ENCODE data around the gene RXRG.

Gene RXRG

DNA sequence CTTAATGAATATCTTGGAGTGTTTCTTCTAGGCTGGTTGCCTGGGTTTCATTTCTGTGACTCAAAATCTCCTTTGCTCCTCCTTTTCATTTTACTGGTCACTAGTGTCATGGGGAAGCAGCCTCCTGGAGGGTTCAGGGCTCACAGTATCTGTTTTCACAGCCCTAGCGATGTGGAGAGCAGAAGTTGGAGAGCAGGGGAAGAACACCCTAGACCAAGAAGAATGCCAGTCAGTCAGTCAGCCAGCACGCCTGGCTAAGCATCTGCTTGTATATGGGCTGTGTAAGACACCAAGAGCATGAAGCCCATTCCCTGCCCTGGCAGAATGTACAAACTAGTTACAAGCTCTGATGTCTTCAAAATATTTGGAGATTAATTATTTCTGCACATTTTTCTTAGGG, 7.9 kb downstream of the RXRG start:
- H3K36me3 ChIP-seq (ENCODE audit: insufficient read depth, low read length): no peaks in the 10 kb centered on the region
- no peak overlapping the region for H2AFZ ChIP-seq (ENCODE audit: low read depth, low read length)
- H3K27me3 ChIP-seq (ENCODE audit: insufficient read depth, low read length, poor library complexity): peaks cover 41% of the 10 kb centered on the region
- no peaks in the 10 kb centered on the region for H3K4me1 ChIP-seq (ENCODE audit: insufficient read depth, low read length)
- ATAC-seq (ENCODE audit: insufficient read depth, low read depth) (no peak), DNase-seq (no peak)
- no peaks in the 10 kb centered on the region for H3K79me2 ChIP-seq (ENCODE audit: insufficient read depth, low read length)
- no peak overlapping the region for H3K9ac ChIP-seq (ENCODE audit: low read depth, low read length)
- no peak overlapping the region for H3K4me2 ChIP-seq (ENCODE audit: insufficient read depth, low read length)
- H3K9me3 ChIP-seq (ENCODE audit: insufficient read depth, low read length, severe bottlenecking): no peaks in the 10 kb centered on the region
- TF ChIP-seq, protein P1, sequence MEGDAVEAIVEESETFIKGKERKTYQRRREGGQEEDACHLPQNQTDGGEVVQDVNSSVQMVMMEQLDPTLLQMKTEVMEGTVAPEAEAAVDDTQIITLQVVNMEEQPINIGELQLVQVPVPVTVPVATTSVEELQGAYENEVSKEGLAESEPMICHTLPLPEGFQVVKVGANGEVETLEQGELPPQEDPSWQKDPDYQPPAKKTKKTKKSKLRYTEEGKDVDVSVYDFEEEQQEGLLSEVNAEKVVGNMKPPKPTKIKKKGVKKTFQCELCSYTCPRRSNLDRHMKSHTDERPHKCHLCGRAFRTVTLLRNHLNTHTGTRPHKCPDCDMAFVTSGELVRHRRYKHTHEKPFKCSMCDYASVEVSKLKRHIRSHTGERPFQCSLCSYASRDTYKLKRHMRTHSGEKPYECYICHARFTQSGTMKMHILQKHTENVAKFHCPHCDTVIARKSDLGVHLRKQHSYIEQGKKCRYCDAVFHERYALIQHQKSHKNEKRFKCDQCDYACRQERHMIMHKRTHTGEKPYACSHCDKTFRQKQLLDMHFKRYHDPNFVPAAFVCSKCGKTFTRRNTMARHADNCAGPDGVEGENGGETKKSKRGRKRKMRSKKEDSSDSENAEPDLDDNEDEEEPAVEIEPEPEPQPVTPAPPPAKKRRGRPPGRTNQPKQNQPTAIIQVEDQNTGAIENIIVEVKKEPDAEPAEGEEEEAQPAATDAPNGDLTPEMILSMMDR (IDR thresholded peaks at IDR 0.05; ENCODE audit: borderline replicate concordance, extremely low read depth, low read length, poor library complexity, severe bottlenecking): no peak
- TF ChIP-seq EZH2 (IDR thresholded peaks at IDR 0.05; ENCODE audit: borderline replicate concordance, low read depth, low read length, severe bottlenecking): no peak
- no peak overlapping the region for H3K4me3 ChIP-seq (ENCODE audit: low read depth in 1 of 2, low read length in 2 of 2)
- H3K27ac ChIP-seq (ENCODE audit: low read length): no peak overlapping the region
- H4K20me1 ChIP-seq (ENCODE audit: insufficient read depth, low read length): no peaks in the 10 kb centered on the region

DNA sequence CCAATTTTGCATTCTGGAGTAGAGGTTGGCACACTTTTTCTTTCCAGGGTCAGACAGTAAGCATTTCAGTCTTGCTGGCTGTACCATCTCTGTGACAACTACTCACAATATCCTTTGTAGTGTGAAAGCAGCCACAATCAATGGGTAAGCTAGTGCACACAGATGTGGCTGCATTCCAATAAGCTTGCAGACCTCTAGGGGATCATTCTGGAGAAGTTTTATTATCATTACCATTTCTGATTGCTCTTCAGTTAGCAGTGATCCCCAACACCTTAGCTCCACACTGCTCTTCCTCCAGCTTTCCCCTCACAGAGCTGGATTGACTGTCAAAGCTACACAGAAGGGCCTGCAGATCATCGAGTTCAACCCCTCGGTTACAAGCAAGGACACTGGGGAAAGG, 9.1 kb downstream of the RXRG start:
- Histone ChIP-seq H3K9ac (ENCODE audit: low read depth, low read length) (no peak overlapping the region), H3K79me2 (ENCODE audit: insufficient read depth, low read length) (no peaks in the 10 kb centered on the region), H4K20me1 (ENCODE audit: insufficient read depth, low read length) (0 out of 2 replicates have a peak, but pooled peaks cover 3% of the 10 kb centered on the region), H3K4me1 (ENCODE audit: insufficient read depth, low read length) (no peaks in the 10 kb centered on the region), H3K27ac (ENCODE audit: low read length) (no peak overlapping the region), H3K4me2 (ENCODE audit: insufficient read depth, low read length) (no peak overlapping the region), H3K27me3 (ENCODE audit: insufficient read depth, low read length, poor library complexity) (peaks cover 35% of the 10 kb centered on the region), H2AFZ (ENCODE audit: low read depth, low read length) (no peak overlapping the region), H3K36me3 (ENCODE audit: insufficient read depth, low read length) (no peaks in the 10 kb centered on the region), H3K9me3 (ENCODE audit: insufficient read depth, low read length, severe bottlenecking) (no peaks in the 10 kb centered on the region), H3K4me3 (ENCODE audit: low read depth in 1 of 2, low read length in 2 of 2) (no peak overlapping the region)
- DNase-seq (no peak), ATAC-seq (ENCODE audit: insufficient read depth, low read depth) (no peak)
- TF ChIP-seq, protein P1 (IDR thresholded peaks at IDR 0.05; ENCODE audit: borderline replicate concordance, extremely low read depth, low read length, poor library complexity, severe bottlenecking): no peak

DNA sequence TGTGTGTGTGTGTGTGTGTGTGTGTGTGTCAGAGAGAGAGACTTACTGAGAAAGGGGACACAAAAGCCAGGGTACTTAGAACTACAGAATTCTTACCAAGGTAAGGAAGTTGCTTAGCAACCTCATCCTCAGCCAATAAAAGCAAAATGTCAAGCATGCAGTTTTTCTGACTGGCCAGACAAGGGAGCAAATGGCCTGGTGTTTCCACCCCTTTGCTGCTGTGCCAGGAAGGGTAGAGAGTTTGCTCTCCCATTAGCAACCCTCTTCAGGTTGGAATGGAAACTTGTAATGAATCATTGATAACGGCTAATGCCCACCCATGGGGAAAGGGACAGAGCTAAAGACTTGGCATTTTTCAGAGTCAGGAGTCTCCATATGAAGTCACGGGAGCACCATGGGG, 10.6 kb downstream of the RXRG start:
- Histone ChIP-seq H3K4me1 (ENCODE audit: insufficient read depth, low read length) (no peaks in the 10 kb centered on the region), H3K27me3 (ENCODE audit: insufficient read depth, low read length, poor library complexity) (peaks cover 32% of the 10 kb centered on the region), H3K9me3 (ENCODE audit: insufficient read depth, low read length, severe bottlenecking) (no peaks in the 10 kb centered on the region), H3K36me3 (ENCODE audit: insufficient read depth, low read length) (no peaks in the 10 kb centered on the region), H3K4me3 (ENCODE audit: low read depth in 1 of 2, low read length in 2 of 2) (no peak overlapping the region), H3K9ac (ENCODE audit: low read depth, low read length) (no peak overlapping the region), H3K27ac (ENCODE audit: low read length) (no peak overlapping the region), H3K4me2 (ENCODE audit: insufficient read depth, low read length) (no peak overlapping the region), H2AFZ (ENCODE audit: low read depth, low read length) (no peak overlapping the region), H4K20me1 (ENCODE audit: insufficient read depth, low read length) (0 out of 2 replicates have a peak, but pooled peaks cover 3% of the 10 kb centered on the region), H3K79me2 (ENCODE audit: insufficient read depth, low read length) (no peaks in the 10 kb centered on the region)
- DNase-seq (no peak), ATAC-seq (ENCODE audit: insufficient read depth, low read depth) (no peak)
- TF ChIP-seq, protein P1 (IDR thresholded peaks at IDR 0.05; ENCODE audit: borderline replicate concordance, extremely low read depth, low read length, poor library complexity, severe bottlenecking): no peak
- TF ChIP-seq EZH2 (IDR thresholded peaks at IDR 0.05; ENCODE audit: borderline replicate concordance, low read depth, low read length, severe bottlenecking): no peak

DNA sequence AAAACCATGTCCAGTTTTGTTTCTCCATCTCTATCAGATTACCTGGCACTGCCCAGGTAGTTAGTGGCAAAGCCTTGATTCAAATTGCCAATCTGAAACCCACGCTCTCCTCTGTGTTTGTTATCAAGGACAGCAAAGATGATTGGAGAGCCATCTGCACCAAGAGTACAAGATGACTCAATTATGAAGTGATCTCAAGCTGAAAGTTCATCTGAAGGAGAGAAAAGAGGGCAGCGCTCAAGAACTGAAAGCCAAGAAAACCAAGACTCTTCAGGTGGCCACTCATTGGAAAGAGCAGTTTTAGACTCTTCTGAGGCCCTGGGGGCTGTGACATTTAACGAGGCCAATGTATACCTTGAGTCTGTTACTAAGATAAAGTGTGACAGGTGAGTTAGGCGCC, 13.8 kb downstream of the RXRG start:
- TF ChIP-seq EZH2 (IDR thresholded peaks at IDR 0.05; ENCODE audit: borderline replicate concordance, low read depth, low read length, severe bottlenecking): no peak
- TF ChIP-seq, protein P1 (IDR thresholded peaks at IDR 0.05; ENCODE audit: borderline replicate concordance, extremely low read depth, low read length, poor library complexity, severe bottlenecking): no peak
- no peak for ATAC-seq (ENCODE audit: insufficient read depth, low read depth)

More for the DNA sequence above, 13.8 kb downstream of the RXRG start:
- H3K79me2 ChIP-seq (ENCODE audit: insufficient read depth, low read length): no peaks in the 10 kb centered on the region
- 0 out of 2 replicates have a peak, but pooled peaks cover 3% of the 10 kb centered on the region for H4K20me1 ChIP-seq (ENCODE audit: insufficient read depth, low read length)
- H3K9me3 ChIP-seq (ENCODE audit: insufficient read depth, low read length, severe bottlenecking): no peaks in the 10 kb centered on the region
- no peak overlapping the region for H3K9ac ChIP-seq (ENCODE audit: low read depth, low read length)
- no peaks in the 10 kb centered on the region for H3K36me3 ChIP-seq (ENCODE audit: insufficient read depth, low read length)
- no peak for DNase-seq
- H3K4me2 ChIP-seq (ENCODE audit: insufficient read depth, low read length): no peak overlapping the region
- H3K4me3 ChIP-seq (ENCODE audit: low read depth in 1 of 2, low read length in 2 of 2): no peak overlapping the region
- no peak overlapping the region for H3K27ac ChIP-seq (ENCODE audit: low read length)
- H2AFZ ChIP-seq (ENCODE audit: low read depth, low read length): no peak overlapping the region
- H3K4me1 ChIP-seq (ENCODE audit: insufficient read depth, low read length): no peaks in the 10 kb centered on the region
- H3K27me3 ChIP-seq (ENCODE audit: insufficient read depth, low read length, poor library complexity): peaks cover 15% of the 10 kb centered on the region
